ENCODE data around the gene PLSCR3.

- no peak for TF ChIP-seq CTCF (IDR thresholded peaks at IDR 0.05; ENCODE audit: low read depth, low read length)
- no peak for TF ChIP-seq EZH2phosphoT487 (IDR thresholded peaks at IDR 0.05; ENCODE audit: low read depth)
These were observed 40.0 kb downstream of the PLSCR3 start for GRCh38 chr17:7354262-7354843.
